ENCODE measurements around the gene CYP27A1.
A peak's percentile ranks its signal among the peaks of the same experiment; 100 is the strongest.

The CYP27A1 gene

DNA sequence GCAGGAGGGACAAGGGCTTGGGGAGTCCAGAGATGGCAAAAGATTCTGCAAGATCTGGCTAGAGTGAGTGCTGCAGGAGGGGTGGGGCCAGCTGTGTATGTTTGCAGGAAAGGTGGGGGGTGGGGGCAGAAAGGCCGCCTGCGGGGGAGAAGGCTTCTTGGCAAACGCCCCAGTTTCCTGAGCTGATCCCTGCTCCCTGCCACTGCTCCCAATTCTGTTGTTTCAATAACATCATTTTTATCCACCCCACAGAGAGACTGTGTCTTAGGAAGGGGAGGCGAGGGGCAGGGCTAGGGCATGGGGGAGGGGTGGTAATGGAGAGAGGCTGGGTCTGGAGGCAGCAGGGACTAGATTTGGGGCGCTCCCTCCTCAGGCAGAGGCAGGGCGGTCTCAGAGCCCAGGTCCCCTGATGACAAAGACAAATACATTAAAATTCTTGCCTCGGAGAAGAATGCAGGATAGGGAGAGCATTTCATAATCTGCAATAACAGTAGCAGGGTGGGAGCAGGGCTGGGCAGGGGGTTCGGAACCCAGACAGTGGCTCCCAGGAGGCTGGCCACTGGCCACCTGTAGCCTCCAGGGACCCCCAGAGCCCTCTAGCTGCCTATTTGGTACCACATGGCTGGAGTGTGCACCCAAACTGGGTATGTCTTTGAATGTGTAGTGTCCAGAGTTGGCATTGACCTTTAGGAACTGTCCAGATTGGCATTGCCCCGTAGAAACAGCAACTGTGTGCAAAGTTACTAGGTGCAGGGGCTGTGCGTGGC, 75.6 kb downstream of the CYP27A1 start:
- no peak for DNase-seq

GRCh38 chr2:218858138-218858445, 76.1 kb downstream of the CYP27A1 start:
- DNase-seq, result no peak

DNA sequence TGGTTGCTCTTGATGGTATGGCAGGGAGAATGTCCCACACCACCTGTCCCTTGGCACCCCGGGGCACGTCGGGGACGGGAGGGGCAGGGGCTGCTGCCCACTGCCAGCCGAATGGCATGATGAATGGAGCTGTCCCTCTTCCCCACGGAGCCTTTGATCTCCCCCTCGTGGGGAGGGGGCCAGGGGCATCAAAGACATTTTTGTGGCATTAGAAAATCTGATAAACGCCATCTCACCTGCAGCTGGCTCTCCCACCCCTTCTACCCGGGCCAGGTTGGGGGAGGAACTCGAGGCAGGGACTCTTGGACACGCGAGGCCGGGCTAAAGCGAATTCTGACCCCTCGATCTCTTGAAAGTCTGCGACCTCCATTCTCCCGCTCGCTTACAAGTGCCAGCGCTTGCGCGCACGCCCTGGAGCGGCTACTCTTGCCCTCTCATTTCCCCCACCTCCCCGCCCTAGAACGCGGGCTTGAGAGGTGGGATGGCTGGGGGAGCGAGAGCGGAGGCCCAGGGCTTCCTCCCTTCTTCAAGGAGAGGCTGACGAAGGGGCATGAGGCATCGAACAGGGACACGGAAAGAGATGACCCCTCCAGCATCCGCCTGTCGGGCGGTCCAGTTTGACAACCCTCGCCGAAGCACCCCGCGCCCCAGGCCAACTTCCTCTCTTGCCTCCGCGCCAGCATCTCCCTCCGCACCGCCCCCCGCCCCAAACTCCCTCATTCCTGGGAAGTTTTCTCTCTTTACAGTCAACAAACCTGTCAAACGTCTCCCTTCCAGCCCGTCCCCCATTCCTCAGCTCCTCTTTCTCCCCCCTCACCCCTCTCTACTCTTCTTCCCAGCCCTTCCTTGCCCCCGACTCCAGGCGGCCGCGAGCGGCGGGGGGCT, 77.0 kb downstream of the CYP27A1 start:
- DNase-seq, result no peak

DNA sequence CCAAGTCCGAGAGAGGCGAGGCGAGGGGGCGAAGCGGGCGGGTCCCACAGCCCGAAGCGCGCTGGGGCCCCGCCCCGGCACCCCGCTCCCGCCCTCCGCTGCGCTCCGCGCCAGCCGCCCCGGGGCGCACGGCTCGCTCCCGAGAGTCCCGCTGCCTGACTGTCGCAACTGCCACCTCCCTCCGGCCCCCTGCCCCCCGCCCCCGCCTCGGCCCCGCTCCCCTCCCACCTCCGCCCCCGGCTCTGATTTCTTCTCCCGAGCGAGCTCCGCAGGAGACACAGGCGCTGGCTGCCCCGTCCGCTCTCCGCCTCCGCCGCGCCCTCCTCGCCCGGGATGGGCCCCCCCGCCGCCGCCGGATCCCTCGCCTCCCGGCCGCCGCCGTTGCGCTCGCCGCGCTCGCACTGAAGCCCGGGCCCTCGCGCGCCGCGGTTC, 77.6 kb downstream of the CYP27A1 start, which contains the start of gene WNT6:
Gene WNT6 (plus strand): TSS at position 250 of the 432 bp plus-strand sequence. CDS start 233 bp downstream, outside the sequence.
- DNase-seq, result no peak

DNA sequence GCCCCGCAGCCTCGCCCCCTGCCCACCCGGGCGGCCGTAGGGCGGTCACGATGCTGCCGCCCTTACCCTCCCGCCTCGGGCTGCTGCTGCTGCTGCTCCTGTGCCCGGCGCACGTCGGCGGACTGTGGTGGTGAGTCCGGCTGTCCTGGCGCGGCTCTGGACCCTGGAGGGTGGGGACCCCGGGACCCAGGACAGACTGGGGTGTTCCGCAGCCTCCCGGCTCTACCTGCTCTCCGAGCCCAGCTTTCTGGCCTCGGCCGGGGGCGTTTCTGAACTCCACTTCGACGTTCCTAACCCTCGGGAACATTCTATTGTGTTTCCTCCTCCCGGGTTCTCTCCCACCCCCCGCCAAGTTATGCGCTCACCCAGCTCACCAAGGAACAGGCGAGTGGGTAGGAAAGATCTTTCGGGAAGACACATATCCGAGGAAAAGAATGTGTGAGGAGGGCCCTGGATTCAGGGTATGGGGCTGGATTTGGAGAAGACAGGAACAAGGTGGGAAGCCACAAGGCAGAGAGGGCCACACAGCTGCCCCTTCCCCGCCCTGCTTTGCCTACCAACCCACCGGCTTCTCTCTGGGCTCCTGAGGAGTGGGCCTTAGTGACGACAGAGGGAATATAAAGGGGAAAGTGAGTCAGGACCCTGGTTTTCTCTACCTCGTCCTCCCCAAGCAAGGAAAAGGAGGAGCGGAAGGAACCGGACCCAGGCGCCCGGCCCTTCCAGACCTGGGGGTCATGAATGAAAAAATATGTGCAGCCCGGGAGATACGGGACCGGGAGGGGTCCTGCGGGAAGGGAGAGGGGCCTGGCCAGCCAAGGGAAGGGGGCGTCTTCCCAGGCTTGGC, 78.3 kb downstream of the CYP27A1 start:
- DNase-seq, result no peak

- peak in 1 of 58 donors; percentile 63 for DNase-seq
Measured at GRCh38 chr2:218860950-218861381, 79.0 kb downstream of the CYP27A1 start.

GRCh38 chr2:218861645-218862318, 79.8 kb downstream of the CYP27A1 start:
- DNase-seq, result no peak

DNA sequence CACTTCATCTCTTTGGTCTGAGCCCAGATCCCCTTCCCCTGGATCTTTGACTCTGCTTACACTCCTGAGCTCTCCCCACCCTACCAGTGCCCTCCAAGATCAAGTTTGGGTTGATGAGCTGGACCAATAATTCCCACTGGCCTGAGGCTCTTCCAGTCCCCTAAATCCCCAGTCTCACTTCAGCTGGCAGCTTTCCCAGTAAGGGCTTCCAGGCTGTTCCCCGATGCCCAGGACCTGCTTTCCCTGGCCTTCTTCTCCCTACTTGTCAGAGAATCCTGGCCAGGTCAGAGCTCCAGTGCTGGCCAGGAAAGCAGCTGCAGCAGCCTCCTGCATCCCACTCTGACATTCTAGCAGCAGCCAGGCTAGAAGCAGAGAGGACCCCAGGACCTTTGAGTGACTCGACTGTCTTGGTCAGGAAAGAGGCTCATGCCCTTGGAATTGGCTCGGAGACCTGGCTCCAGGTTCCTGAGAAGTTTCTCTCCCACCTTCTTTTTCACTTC, 81.1 kb downstream of the CYP27A1 start:
- DNase-seq, result no peak
